ENCODE measurements around the gene CAMKK2.
"Not testable (repeated sequence)": the region's sequence is repeated elsewhere in the genome, so short reads cannot be mapped to it uniquely, and the experiment has no call there.

CAMKK2 gene

GRCh38 chr12:121296618-121297434, at the start of gene CAMKK2:
Gene CAMKK2, minus strand, starts transcription at chr12:121296709. Its CDS starts 22,183 bp downstream, at chr12:121274526.
- peak; percentile 85 for DNase-seq (ENCODE audit: low read depth)

- DNase-seq (ENCODE audit: low read depth), result no peak
These were observed 48.8 kb upstream of the CAMKK2 start for GRCh38 chr12:121345151-121345815.

- no peak for DNase-seq (ENCODE audit: low read depth)
These were observed 48.0 kb upstream of the CAMKK2 start for GRCh38 chr12:121344506-121344905.

- no peak for DNase-seq (ENCODE audit: low read depth)
These were observed 40.9 kb upstream of the CAMKK2 start for GRCh38 chr12:121337416-121337815.

- DNase-seq (ENCODE audit: low read depth), result peak; percentile 77
These were observed 38.2 kb upstream of the CAMKK2 start for GRCh38 chr12:121334513-121335343.

- DNase-seq (ENCODE audit: low read depth), result no peak
These were observed 37.2 kb upstream of the CAMKK2 start for GRCh38 chr12:121333747-121334146.

- no peak for DNase-seq (ENCODE audit: low read depth)
These were observed 34.7 kb upstream of the CAMKK2 start for GRCh38 chr12:121331248-121331647.

GRCh38 chr12:121330692-121331091, 34.2 kb upstream of the CAMKK2 start:
- DNase-seq (ENCODE audit: low read depth), result no peak

GRCh38 chr12:121330195-121330594, 33.7 kb upstream of the CAMKK2 start:
- DNase-seq (ENCODE audit: low read depth), result no peak

- no peak for DNase-seq (ENCODE audit: low read depth)
These were observed 32.1 kb upstream of the CAMKK2 start for GRCh38 chr12:121328620-121329019.

- DNase-seq (ENCODE audit: low read depth), result no peak
These were observed 30.6 kb upstream of the CAMKK2 start for GRCh38 chr12:121326996-121327674.

GRCh38 chr12:121325922-121326396, 29.4 kb upstream of the CAMKK2 start:
- DNase-seq (ENCODE audit: low read depth), result no peak

- DNase-seq (ENCODE audit: low read depth), result no peak
These were observed 27.4 kb upstream of the CAMKK2 start for GRCh38 chr12:121323908-121324307.

GRCh38 chr12:121318121-121318520, 21.6 kb upstream of the CAMKK2 start:
- no peak for DNase-seq (ENCODE audit: low read depth)

GRCh38 chr12:121314431-121314830, 17.9 kb upstream of the CAMKK2 start:
- no peak for DNase-seq (ENCODE audit: low read depth)

- not testable (repeated sequence) for DNase-seq (ENCODE audit: low read depth)
These were observed 13.7 kb upstream of the CAMKK2 start for GRCh38 chr12:121310231-121310630.

- not testable (repeated sequence) for DNase-seq (ENCODE audit: low read depth)
These were observed 10.9 kb upstream of the CAMKK2 start for GRCh38 chr12:121307397-121307796.

- DNase-seq (ENCODE audit: low read depth), result no peak
These were observed 7.8 kb upstream of the CAMKK2 start for GRCh38 chr12:121304306-121304705.

- no peak for DNase-seq (ENCODE audit: low read depth)
These were observed 5.4 kb upstream of the CAMKK2 start for GRCh38 chr12:121301876-121302275.

- DNase-seq (ENCODE audit: low read depth), result no peak
These were observed 3.7 kb upstream of the CAMKK2 start for GRCh38 chr12:121300083-121300819.

GRCh38 chr12:121299662-121300061, 3.2 kb upstream of the CAMKK2 start:
- no peak for DNase-seq (ENCODE audit: low read depth)

Measured in EH (cell line).